Smooth muscle cell (in vitro differentiated cells): ENCODE results near the gene IGFBP5. TPM values are rescaled to one million over a fixed set of nuclear protein-coding genes. Genes with fewer than 3 reads are reported as not detected.

Experiments used
- DNase-seq: peaks from one replicate; lab custom pipeline; 2025; ENCODE audit not compliant: unreplicated experiment; lab: John Stamatoyannopoulos, UW
- H2AFZ ChIP-seq: fragments of 200-600 bp; sonication (generic); 2 replicates; pipeline ENCODE4 v1.6.0; 2016; ENCODE audit warnings: antibody characterized with exemption, low read depth, mild to moderate bottlenecking
- H3F3A ChIP-seq: fragments of 200-600 bp; sonication (generic); 2 replicates; pipeline ENCODE4 v1.6.0; 2017; ENCODE audit warnings: antibody characterized with exemption, low read depth
- H3K27ac ChIP-seq: fragments of 200-600 bp; sonication (generic); 2 replicates; pipeline ENCODE4 v1.5.1; 2016; ENCODE audit warnings: low read depth, mild to moderate bottlenecking
- H3K27me3 ChIP-seq: fragments of 200-600 bp; sonication (generic); 2 replicates; pipeline ENCODE4 v1.6.1; 2016; ENCODE audit warnings: low read depth, mild to moderate bottlenecking
- H3K36me3 ChIP-seq: fragments of 200-600 bp; sonication (generic); 2 replicates; pipeline ENCODE4 v1.5.1; 2016; ENCODE audit warnings: low read depth
- H3K4me1 ChIP-seq: fragments of 200-600 bp; sonication (generic); 2 replicates; pipeline ENCODE4 v1.5.1; 2016; ENCODE audit warnings: low read depth
- H3K4me2 ChIP-seq: fragments of 200-600 bp; sonication (generic); 2 replicates; pipeline ENCODE4 v1.6.0; 2016; ENCODE audit warnings: mild to moderate bottlenecking
- H3K4me3 ChIP-seq: fragments of 200-600 bp; sonication (generic); 2 replicates; pipeline ENCODE4 v1.5.1; 2016; ENCODE audit warnings: mild to moderate bottlenecking
- H3K79me2 ChIP-seq: fragments of 200-600 bp; sonication (generic); 2 replicates; pipeline ENCODE4 v1.6.0; 2016; ENCODE audit warnings: low read depth, mild to moderate bottlenecking
- H3K9ac ChIP-seq: fragments of 200-600 bp; sonication (generic); 2 replicates; pipeline ENCODE4 v1.6.0; 2016; ENCODE audit warnings: low read depth
- H3K9me3 ChIP-seq: fragments of 200-600 bp; sonication (generic); replicated peaks from 2 replicates; pipeline ENCODE4 v1.5.1; 2016; ENCODE audit warnings: low read depth
- H4K20me1 ChIP-seq: fragments of 200-600 bp; sonication (generic); 2 replicates; pipeline ENCODE4 v1.6.0; 2016; ENCODE audit warnings: low read depth
- WGBS: methylation state at CpG from one replicate; pipeline ENCODE4 v1.1.7; 2016; ENCODE audit warnings: low lambda C conversion rate; 5-methylcytosine and 5-hydroxymethylcytosine counted together
- polyA plus RNA-seq: library from polyadenylated mRNA; unstranded; fragments of >200 nt; fragmentation: Nextera tagmentation; extraction: Ambion mirVana; gene quantifications from 2 replicates; pipeline ENCODE4 v1.2.1, GENCODE V29; 2016
- total RNA-seq: library from RNA; depleted of rRNA; stranded (reverse); fragments of >200 nt; gene quantifications from 2 replicates; pipeline ENCODE4 v1.2.3, GENCODE V29; 2014
- TF ChIP-seq, protein P1 (sequence below): fragments of 200-600 bp; sonication (generic); IDR thresholded peaks from 2 replicates; pipeline ENCODE4 v1.5.1; 2017; ENCODE audit warnings: borderline replicate concordance, mild to moderate bottlenecking, antibody characterized with exemption; ENCODE audit not compliant: insufficient read depth, poor library complexity, severe bottlenecking

Gene IGFBP5
- total and polyA plus RNA-seq, 2 experiments from 2014 or later, result 381 to 787 TPM

DNA sequence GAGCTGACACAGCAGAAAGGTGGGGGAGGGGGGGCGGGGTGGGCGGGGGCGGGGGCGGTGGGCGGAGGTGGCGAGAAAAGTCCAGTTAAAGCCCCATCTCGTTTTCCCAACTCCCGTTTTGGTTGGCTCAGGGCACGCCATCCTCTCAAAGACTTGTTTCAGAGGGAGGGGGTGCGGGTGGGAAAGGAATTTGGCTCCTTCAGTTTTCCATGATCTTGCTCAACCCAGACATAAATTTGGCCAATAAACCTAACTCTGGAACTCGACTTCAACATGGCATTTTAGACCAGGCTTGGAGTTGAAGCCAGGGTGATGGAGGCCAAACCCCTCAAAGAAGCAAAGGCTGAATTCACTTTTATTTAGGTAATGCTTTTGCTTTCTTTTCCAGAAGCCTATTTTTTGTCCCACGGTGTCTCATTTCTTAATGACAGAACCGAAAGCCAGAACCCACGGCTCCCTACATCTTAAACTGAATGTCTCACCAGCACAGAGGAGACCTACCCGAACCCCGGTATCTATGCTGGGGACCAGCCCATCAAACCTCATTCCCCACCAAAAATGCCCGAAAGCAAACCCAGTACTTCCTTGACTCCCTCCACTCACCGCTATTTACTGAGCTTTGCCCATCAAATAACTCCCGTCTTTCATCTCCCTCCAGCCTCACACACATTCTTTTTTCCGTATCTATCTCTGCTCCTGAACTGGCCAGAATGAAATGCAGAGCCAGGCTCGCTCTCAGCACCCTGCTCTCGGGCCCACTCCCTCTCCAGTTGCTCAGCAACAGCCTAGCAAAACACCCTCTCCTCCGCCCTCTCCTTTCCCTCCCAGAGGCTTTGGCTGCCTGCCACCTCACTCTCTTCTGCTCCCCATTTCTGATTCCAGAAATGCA is 4.3 kb downstream of the IGFBP5 start:
- H3K4me3 ChIP-seq, result peak overlapping the region; percentile 56
- H3K79me2 ChIP-seq, result peaks cover 82% of the 10 kb centered on the region
- peaks cover 48% of the 10 kb centered on the region for H4K20me1 ChIP-seq
- peak overlapping the region; percentile 86 for H3K9ac ChIP-seq
- WGBS, result 14% methylated on average over 13 of the region's 23 CpGs
- no peaks in the 10 kb centered on the region for H3K36me3 ChIP-seq
- H3K27me3 ChIP-seq, result no peaks in the 10 kb centered on the region
- H3K9me3 ChIP-seq, result no peaks in the 10 kb centered on the region
- H3K27ac ChIP-seq, result peak overlapping the region; percentile 92
- H2AFZ ChIP-seq, result no peak overlapping the region
- TF ChIP-seq, protein P1, sequence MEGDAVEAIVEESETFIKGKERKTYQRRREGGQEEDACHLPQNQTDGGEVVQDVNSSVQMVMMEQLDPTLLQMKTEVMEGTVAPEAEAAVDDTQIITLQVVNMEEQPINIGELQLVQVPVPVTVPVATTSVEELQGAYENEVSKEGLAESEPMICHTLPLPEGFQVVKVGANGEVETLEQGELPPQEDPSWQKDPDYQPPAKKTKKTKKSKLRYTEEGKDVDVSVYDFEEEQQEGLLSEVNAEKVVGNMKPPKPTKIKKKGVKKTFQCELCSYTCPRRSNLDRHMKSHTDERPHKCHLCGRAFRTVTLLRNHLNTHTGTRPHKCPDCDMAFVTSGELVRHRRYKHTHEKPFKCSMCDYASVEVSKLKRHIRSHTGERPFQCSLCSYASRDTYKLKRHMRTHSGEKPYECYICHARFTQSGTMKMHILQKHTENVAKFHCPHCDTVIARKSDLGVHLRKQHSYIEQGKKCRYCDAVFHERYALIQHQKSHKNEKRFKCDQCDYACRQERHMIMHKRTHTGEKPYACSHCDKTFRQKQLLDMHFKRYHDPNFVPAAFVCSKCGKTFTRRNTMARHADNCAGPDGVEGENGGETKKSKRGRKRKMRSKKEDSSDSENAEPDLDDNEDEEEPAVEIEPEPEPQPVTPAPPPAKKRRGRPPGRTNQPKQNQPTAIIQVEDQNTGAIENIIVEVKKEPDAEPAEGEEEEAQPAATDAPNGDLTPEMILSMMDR, result no peak
- peaks cover 53% of the 10 kb centered on the region for H3F3A ChIP-seq
- H3K4me1 ChIP-seq, result peaks cover 43% of the 10 kb centered on the region
- no peak for DNase-seq
- peak overlapping the region; percentile 97 for H3K4me2 ChIP-seq

DNA sequence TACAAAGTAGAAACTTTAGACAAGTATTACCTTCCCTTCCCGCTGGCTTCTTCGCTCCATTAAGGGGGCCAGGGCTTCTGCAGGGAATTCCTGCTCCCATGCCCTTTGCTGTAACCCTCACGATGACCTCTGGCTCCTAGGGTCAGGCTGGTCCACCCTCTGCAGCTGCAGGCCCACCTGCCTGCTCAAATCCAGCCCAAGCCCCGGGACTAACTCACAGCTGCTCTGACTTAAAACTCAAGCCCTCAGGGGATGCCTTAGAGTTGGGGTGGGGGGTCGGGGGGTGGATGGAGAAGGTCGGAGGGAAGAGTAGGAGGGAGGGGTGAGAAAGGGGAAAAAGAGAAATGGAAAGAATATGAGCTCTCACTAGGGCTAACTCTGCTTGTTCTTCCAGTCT is 4.9 kb downstream of the IGFBP5 start:
- Histone ChIP-seq H3K4me1 (peaks cover 37% of the 10 kb centered on the region), H3K9me3 (no peaks in the 10 kb centered on the region), H3K9ac (no peak overlapping the region), H3K36me3 (no peaks in the 10 kb centered on the region), H3K27ac (peak overlapping the region; percentile 49), H2AFZ (no peak overlapping the region), H3K27me3 (no peaks in the 10 kb centered on the region), H3K79me2 (peaks cover 88% of the 10 kb centered on the region), H3K4me3 (peak overlapping the region; percentile 15), H4K20me1 (peaks cover 52% of the 10 kb centered on the region), H3F3A (peaks cover 58% of the 10 kb centered on the region), H3K4me2 (peak overlapping the region; percentile 97)
- WGBS, result 51% methylated on average over 6 of the region's 6 CpGs
- TF ChIP-seq, protein P1, result no peak
- DNase-seq, result no peak

DNA sequence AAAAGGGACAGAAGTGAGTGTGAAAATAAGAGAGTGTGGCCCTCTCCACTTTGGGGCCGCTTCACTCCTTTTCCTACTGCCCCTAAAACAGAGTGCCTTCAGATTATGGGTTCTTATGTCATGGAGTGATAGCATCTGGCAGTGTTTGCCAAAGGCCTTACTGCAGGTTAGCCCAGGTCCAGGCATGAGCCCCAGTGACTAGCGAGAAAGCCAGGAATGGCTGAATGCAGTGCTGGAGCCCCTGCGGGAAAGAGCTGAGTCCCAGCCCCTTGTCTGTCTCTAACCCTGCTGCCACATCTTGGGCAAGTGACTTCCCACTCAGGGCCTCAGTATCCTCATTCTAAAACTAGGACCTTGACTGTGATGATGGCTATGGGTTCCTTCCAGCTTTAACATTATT is 6.0 kb downstream of the IGFBP5 start:
- Histone ChIP-seq H3K4me3 (no peak overlapping the region), H3K27me3 (no peaks in the 10 kb centered on the region), H3K4me1 (peaks cover 33% of the 10 kb centered on the region), H3K4me2 (no peak overlapping the region), H4K20me1 (peaks cover 62% of the 10 kb centered on the region), H3K9ac (no peak overlapping the region), H3F3A (peaks cover 57% of the 10 kb centered on the region), H3K27ac (peak overlapping the region; percentile 49), H3K79me2 (peaks cover 84% of the 10 kb centered on the region), H2AFZ (no peak overlapping the region), H3K9me3 (no peaks in the 10 kb centered on the region), H3K36me3 (no peaks in the 10 kb centered on the region)
- DNase-seq, result no peak
- TF ChIP-seq, protein P1, result no peak
- WGBS, result 87% methylated on average over 3 of the region's 3 CpGs
